Stimulated activated naive CD4-positive, alpha-beta T cell (primary cell): ENCODE results near the gene ATL2.
"Not testable (repeated sequence)": the region's sequence is repeated elsewhere in the genome, so short reads cannot be mapped to it uniquely, and the experiment has no call there.

Experiments
- DNase-seq, 6 experiments: peaks; one replicate each; lab custom pipeline; 2025; lab: John Stamatoyannopoulos, UW

ATL2 gene

GRCh38 chr2:38390947-38391346, 13.9 kb upstream of the ATL2 start:
- no peak for DNase-seq

GRCh38 chr2:38387887-38388286, 10.8 kb upstream of the ATL2 start:
- DNase-seq = peak in 2 of 6 experiments; percentile 17 to 26

- no peak for DNase-seq
Measured at GRCh38 chr2:38386821-38387220, 9.7 kb upstream of the ATL2 start.

GRCh38 chr2:38386377-38386776, 9.3 kb upstream of the ATL2 start:
- no peak for DNase-seq

DNA sequence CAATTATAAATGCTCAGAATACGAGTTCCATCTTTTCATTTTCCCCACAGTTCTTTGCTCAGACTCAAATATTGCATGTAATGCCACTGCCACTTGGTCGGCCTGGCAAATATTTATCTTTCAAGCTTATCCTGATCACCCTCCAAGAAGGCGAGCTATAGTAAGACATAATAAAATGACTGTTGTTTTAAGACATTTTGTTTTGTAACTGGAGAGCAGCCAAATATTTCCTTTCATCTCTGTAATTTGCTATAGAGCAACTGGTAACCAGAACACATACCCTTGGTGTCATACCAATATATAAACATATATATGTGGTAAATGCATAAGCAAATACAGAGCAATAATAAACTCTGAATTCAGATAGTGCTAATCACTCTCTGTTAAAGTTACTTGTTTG, 7.3 kb upstream of the ATL2 start:
- no peak for DNase-seq

DNA sequence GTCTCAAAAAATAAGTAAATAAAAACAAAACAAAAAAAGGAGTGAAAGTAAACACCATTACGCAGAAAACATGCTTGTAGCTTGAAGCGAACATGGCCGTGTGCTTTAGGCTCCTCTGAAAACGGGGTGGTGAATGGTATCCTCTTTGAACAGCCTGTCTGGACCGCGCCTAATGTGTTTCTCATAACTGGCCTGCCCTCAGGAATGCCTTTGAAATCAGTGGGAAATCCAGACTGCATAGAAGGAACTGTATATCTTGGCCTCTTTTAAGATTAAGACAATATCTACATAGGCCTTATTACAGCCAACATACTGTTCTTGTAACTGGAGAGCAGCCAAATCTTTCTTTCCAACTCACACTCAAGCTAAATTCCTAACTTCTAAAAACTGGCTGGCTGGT, 6.7 kb upstream of the ATL2 start:
- not testable (repeated sequence) for DNase-seq

DNA sequence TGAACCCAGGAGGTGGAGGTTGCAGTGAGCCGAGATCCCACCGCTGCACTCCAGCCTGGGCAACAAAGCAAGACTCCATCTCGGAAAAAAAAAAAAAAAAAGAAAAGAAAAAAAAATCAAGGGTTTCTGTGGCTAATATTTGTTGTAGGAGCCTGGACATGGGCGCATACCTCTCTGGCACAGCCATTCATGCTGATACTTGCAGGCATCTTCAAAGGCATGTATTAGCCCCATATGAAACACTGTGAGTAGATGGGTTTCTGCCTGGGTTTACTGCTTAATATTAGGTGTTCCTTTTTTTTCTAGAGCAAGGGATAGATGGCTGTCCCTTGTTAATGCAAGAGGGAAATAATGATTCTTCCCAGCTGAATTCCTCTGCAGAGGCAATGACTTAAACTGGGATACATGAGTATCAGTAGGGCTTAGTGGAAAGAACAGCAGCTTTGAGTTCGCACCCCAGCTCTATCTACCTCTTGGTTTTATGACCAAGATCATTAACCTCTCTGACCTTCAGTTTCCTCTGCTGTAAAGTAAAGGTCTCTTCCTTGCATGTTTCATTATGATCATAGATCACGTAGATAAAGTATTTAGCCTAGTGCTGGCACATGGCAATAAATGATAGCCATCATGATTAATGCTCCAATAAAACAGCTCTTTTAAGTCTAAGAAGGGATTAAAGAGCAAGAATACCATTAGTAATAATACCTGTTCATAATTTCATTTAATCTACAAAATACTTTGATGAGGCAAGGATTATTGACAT, 4.5 kb upstream of the ATL2 start:
- DNase-seq = no peak

DNA sequence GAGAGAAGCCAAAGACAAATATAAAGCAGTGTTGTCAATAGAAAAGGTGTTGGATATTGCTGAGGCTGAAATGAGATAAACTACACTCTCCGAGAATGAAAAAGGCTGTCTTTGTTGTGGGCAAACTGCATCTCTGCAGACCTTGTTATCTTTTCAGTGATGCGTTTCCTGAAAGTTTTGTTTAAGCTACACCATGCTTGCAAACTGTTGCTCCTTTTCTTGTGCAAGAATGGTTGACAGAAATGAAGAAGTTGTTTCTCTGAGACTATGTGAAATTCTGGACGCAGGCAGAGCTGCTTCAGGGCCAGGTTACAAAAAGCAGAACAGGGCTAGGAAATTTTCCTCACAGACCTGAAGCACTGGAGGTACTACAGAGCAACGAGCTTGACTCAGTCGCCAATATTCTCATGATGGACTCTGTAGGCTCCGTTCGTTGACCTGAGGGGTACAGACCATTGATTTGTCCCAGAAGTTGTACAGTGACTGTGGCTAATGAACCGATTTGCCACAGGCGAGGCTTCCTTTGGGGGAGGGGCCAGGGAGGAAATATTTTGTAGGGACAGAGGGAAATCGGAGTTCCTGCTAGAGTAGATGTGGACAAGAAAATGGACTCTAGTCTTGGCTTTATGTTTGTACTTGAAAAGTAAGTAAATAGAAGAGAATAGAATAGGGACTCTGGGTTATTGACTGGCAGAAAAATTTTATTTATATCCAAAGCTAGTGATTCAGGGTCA, 3.5 kb upstream of the ATL2 start:
- peak in 3 of 6 experiments; percentile 67 to 71 (median 70) for DNase-seq

DNA sequence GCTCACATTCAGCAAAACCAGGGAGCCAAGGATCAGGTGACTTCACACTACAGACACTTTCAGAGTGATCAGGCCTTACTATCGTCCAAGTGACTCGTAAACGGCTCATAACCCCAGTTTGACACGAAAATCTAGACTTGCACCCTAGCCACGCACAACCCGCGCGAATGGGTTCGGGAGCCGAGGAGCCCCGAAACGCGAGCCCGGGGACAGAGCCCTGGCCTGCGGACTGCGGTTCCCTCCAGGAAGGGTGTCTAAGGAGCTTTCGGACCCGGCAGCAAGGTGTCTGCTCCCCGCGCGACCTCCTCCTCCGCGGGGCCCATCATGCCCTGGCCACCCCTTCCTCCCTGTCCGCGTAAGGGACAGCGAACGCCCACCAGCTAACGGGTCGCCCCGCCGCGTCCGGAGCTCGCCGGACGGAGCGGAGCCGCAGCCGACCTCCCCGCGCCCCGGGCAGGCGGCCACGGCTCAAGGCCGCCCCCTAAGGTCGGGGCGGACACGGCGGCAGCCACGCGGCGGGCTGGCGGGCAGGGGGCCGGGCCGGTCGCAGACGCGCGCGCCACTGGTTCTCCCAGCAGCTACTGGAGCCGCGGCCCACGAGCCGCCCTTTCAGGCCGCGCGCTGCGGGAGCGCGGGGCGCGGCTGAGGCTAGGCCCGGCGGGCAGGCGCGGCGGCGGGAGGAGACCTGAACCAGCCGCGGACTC, 575 bp downstream of the ATL2 start:
- DNase-seq = peak; percentile 31 to 70 (median 48)

DNA sequence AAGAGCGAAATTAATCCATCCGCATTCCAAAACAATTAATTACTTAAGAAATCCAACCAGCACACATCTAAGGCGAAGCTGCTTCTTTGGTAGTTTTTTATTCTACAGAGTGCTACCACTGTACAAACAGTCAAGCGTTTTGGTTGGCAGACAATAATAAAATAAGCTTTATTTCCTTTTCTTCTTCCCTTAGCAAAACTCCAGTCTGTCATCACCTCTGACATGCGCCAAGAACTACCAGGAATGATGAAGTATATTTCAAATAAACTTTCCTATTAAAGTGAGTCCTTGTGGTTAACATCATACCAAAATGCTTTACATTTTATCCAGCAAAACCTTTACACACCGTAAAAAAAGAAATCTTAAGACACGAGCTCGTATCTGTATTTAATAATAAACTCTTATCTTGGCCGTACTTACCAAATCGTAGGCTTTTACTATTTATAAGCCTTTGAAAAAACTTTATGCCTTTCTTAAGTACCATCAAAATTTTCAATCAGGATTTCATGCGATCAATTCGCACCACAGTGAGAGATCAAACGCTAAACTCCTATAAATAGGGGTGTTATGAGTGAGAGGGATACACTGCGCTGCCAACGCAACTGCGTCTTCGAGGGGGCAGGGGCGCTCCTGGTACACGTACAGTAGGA, 1.3 kb downstream of the ATL2 start:
- DNase-seq = peak in 1 of 6 experiments; percentile 54

DNA sequence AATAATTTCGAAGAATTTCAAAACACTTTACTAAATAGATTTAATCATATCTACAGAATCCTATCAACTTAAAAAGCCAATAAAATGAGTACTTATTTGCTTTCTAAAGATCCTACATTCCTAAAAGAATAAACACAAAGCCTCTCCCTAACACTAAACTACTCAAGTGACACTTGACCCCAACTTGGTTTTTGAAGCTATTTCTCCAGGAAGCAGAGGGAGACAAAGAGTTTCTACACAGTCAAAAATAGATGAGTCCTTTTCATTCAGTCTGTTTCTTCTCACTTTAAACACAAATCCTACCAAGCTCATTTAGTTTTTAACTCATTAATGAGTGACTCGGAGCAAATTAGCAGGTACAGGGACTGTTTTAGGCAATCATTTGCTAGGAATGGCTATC, 2.1 kb downstream of the ATL2 start:
- no peak for DNase-seq

DNA sequence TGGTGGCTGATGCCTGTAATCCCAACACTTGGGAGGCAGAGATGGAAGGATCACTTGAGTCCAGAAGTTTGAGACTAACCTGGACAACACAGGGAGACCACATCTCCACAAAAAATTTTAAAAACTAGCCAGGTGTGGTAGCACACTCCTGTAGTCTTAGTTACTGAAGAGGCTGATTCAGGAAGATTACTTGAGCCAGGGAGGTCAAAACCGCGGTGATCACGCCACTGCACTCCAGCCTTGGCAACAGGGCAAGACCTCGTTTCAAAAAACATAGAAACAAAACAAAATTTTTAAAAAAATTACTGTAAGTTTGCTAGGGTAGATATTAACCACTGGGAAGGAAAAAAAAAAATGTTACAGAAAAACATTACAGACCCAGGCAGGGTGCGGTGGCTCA, 5.8 kb downstream of the ATL2 start:
- DNase-seq = no peak

- DNase-seq = peak in 1 of 6 experiments; percentile 2
Measured at GRCh38 chr2:38370664-38371063, 6.4 kb downstream of the ATL2 start.

DNA sequence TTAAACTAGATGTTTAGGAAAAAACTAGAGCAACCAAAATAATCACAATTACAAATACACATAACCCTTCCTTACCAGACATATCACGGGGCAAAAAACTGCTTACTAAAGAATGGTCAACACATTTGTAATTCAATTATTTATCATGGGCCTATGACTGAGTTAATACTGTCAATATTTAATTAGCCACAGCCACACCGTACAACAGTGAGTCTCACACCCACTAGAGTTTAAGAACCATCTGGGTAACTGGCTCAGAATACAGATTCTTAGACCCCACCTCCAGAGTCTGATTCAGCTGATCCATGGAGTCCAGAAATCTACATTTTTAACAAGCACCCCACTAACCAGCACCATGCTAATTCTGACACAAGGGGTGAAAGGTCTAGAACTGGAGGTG, 14.8 kb downstream of the ATL2 start:
- no peak for DNase-seq

DNA sequence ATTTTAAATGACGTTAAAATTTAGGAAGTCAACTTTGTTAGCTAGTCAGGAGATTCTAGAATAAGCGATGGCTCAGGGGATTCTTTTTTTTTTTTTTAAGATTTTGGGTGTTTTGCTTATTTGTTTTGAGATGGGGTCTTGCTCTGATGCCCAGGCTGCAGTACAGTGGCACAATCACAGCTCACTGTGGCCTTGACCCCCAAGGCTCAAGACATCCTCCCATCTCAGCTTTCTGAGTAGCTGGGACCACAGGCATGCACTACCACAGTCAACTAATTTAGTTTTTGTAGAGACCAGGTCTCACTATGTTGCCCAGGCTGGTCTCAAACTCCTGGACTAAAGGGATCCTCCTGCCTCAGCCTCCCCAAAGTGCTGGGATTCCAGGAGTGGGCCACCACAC, 16.9 kb downstream of the ATL2 start:
- DNase-seq = no peak

GRCh38 chr2:38353402-38353801, 23.7 kb downstream of the ATL2 start:
- DNase-seq = no peak

- no peak for DNase-seq
Measured at GRCh38 chr2:38352336-38352735, 24.7 kb downstream of the ATL2 start.

DNA sequence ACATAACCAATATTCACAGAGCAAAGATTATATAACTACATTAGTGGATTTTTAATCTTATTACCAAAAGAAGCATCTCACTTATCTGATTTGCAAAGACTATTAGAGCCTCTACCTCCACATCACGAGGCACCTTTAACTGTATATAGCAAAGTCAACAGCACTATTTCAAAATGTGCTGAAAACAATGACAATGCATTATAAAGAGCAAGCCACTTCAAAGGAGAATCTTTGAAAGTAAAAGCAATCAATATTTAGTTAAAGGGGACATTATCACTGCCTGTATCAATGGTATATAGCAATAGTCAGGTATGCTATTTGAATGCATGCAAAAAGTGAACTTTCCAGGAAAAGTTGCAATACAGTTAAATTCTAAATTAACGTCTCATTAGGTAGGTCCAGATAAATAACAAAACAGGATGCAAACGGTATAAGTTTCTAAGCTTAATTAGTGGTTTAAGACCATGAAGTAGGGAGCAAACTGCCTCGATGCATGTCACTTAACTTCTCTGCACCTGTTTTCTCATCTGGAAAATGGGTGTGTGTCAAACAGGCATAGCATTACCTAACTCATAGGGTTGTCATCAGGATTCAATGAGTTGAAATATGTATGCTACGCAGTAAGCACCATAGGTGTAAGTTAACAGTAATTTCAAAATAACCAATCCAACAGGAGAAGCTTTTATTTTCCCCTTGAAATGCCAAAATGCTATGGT, 31.6 kb downstream of the ATL2 start:
- DNase-seq = no peak

DNA sequence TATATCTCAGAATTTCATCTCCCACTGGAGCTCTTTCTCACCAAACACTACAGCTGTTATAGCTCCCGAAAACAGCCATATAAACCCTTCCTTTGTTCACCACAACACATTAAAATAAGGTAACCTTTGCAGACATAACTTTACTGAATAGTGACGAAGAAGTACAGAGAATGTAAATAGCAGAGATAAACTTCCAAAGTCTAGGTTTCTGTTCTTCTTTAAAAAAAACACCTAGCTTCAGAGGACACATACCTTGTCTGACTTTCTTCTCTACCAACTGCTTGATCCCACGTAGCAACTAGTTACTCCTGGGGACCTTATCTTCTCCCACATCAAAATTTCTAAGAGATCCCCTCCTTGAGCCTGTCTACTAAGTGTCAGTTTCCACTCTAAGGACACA, 32.3 kb downstream of the ATL2 start:
- DNase-seq = no peak

DNA sequence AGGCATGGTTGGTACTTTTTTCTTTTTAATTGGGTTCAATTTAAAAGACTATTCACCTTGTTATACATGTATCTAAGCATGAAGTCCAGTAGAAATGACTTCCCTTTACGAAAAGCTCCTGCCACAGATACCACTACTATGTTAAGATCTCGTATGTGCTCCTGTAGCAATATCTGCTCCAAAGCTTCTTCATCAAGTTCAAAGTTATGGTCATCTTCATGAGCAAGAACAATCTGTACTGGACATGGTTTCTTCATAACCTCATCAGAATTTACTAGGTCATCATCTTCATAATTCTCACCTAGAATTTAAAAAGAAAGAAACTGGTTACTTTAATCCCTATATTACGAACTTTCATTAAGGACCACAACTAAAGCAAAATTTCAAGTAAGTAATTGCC, 33.9 kb downstream of the ATL2 start:
- DNase-seq = no peak

DNA sequence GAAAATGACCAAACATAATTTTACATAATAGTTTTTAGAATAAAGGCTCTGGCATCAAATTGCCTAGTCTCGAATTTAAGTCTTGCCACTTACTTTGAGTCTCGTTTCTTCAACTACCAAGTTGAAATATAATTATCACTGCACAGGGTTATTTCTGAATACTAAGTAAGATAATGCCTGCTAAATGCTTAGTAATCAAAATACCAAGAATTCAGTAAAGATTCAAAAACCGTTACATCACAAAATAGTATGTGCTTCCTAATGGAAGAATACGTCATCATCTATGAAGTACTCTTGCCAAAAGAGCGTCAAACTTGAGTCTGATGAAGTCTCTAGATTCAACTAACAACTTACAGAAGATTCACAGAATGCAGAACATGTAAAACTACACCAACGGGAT, 40.5 kb downstream of the ATL2 start:
- no peak for DNase-seq

- DNase-seq = no peak
Measured at GRCh38 chr2:38330754-38331153, 46.3 kb downstream of the ATL2 start.
